H1 (cell line): ENCODE results near the gene MATN1. TPM values are rescaled to one million over a fixed set of nuclear protein-coding genes. Genes with fewer than 3 reads are reported as not detected.

Experiments used
- CTCF ChIA-PET: fragments of 300-600 bp; sonication (Branson Sonifier 250); formaldehyde crosslinking; loops from one replicate; lab custom pipeline; 2021; ENCODE audit not compliant: partially characterized antibody; lab: Charles Lee
- POLR2A ChIA-PET: fragments of 300-600 bp; sonication (Branson Sonifier 250); formaldehyde crosslinking; loops from one replicate; lab custom pipeline; 2021; ENCODE audit warnings: inconsistent platforms; ENCODE audit not compliant: partially characterized antibody; lab: Charles Lee
- DNase-seq, 2 experiments: peaks; one replicate each; pipeline versions ENCODE4 v3.0.0 to v3.0.0-alpha.2; 2010 to 2022; ENCODE audit warnings: low spot score in 2 of 2, low read depth in 1 of 2, mixed read lengths in 1 of 2
- FAIRE-seq: peaks from 2 replicates; lab custom pipeline; 2011; peaks lifted over from hg19 to GRCh38; lab: Jason Lieb, UNC
- H2AFZ ChIP-seq: 2 replicates; pipeline ENCODE4 v1.8.1; 2012; ENCODE audit warnings: low read length, inconsistent platforms
- H2AK5ac ChIP-seq: 2 replicates; pipeline ENCODE4 v1.6.1; 2013; ENCODE audit warnings: low read depth, low read length
- H2BK120ac ChIP-seq: replicated peaks from 2 replicates; pipeline ENCODE3; 2013; ENCODE audit warnings: low read depth, low read length, inconsistent platforms
- H2BK12ac ChIP-seq: 2 replicates; pipeline ENCODE4 v1.6.1; 2013; ENCODE audit warnings: low read depth, low read length
- H2BK15ac ChIP-seq: 2 replicates; pipeline ENCODE4 v1.6.1; 2013; ENCODE audit warnings: low read length
- H2BK20ac ChIP-seq: 2 replicates; pipeline ENCODE4 v1.6.1; 2013; ENCODE audit warnings: low read length
- H2BK5ac ChIP-seq: 2 replicates; pipeline ENCODE4 v1.6.1; 2013; ENCODE audit warnings: low read depth, low read length
- H3K14ac ChIP-seq: 2 replicates; pipeline ENCODE4 v1.6.1; 2013; ENCODE audit warnings: inconsistent platforms; ENCODE audit not compliant: insufficient read length
- H3K18ac ChIP-seq: 2 replicates; pipeline ENCODE4 v1.6.1; 2013; ENCODE audit warnings: low read length; ENCODE audit errors: extremely low read depth
- H3K23ac ChIP-seq: 2 replicates; pipeline ENCODE4 v1.6.1; 2013; ENCODE audit warnings: inconsistent platforms; ENCODE audit not compliant: insufficient read length
- H3K23me2 ChIP-seq: 2 replicates; pipeline ENCODE4 v1.6.1; 2013; ENCODE audit warnings: low read depth, low read length
- H3K27ac ChIP-seq: 2 replicates; pipeline ENCODE4 v1.6.1; 2011; ENCODE audit warnings: low read depth, low read length, inconsistent platforms
- H3K27me3 ChIP-seq, 4 experiments: replicated peaks in 1 of 4; 1 replicate in 1 of 4; 2 replicates in 3 of 4; pipeline versions ENCODE4 v1.6.1 to v1.8.1; 2011 to 2013; ENCODE audit warnings: low read length in 3 of 4, mild to moderate bottlenecking in 3 of 4, inconsistent platforms in 2 of 4, mixed read lengths in 2 of 4, moderate library complexity in 1 of 4; ENCODE audit not compliant: control insufficient read depth in 3 of 4, insufficient read depth in 3 of 4; ENCODE audit errors: extremely low read depth in 1 of 4
- H3K36me3 ChIP-seq, 4 experiments: 2 replicates each; pipeline versions ENCODE4 v1.6.1 to v1.8.1; 2011 to 2013; ENCODE audit warnings: mild to moderate bottlenecking in 4 of 4, low read length in 3 of 4, moderate library complexity in 2 of 4, control low read depth in 1 of 4, inconsistent platforms in 1 of 4; ENCODE audit not compliant: insufficient read depth in 4 of 4, control insufficient read depth in 2 of 4
- H3K4ac ChIP-seq: replicated peaks from 2 replicates; pipeline ENCODE3; 2013; ENCODE audit warnings: low read length, low read depth, mixed read lengths, inconsistent platforms; ENCODE audit not compliant: insufficient read length
- H3K4me1 ChIP-seq, 4 experiments: replicated peaks in 1 of 4; 1 replicate in 1 of 4; 2 replicates in 3 of 4; pipeline versions ENCODE4 v1.6.1 to v1.8.1; 2011 to 2013; ENCODE audit warnings: low read length in 3 of 4, inconsistent platforms in 2 of 4, mixed read lengths in 1 of 4; ENCODE audit not compliant: insufficient read depth in 4 of 4, control insufficient read depth in 3 of 4
- H3K4me2 ChIP-seq, 2 experiments: 2 replicates each; pipeline versions ENCODE4 v1.6.1 to v1.8.1; 2011 to 2013; ENCODE audit warnings: low read depth in 2 of 2, low read length in 2 of 2, control low read depth in 1 of 2, inconsistent platforms in 1 of 2, mild to moderate bottlenecking in 1 of 2; ENCODE audit not compliant: insufficient read depth in 1 of 2
- H3K4me3 ChIP-seq, 4 experiments: fragments of 200-600, 300-600 bp in 1 of 4; sonication (generic), shearing (Covaris generic), sonication (Bioruptor Twin) in 1 of 4; 2 replicates each; pipeline versions ENCODE4 v1.5.1 to v1.8.1; 2011 to 2016; ENCODE audit warnings: low read length in 4 of 4, low read depth in 3 of 4, control low read depth in 2 of 4, inconsistent platforms in 2 of 4, mild to moderate bottlenecking in 2 of 4, mixed read lengths in 1 of 4, moderate library complexity in 1 of 4; ENCODE audit not compliant: insufficient read depth in 2 of 4; ENCODE audit errors: extremely low read depth in 1 of 4
- H3K56ac ChIP-seq: replicated peaks from 2 replicates; pipeline ENCODE3; 2013; ENCODE audit warnings: low read depth, mild to moderate bottlenecking, mixed read lengths, low read length, inconsistent platforms; ENCODE audit not compliant: insufficient read length
- H3K79me1 ChIP-seq: 2 replicates; pipeline ENCODE4 v1.6.1; 2013; ENCODE audit warnings: low read depth, low read length, control low read depth
- H3K79me2 ChIP-seq, 2 experiments: 2 replicates each; pipeline versions ENCODE4 v1.6.1 to v1.8.1; 2012 to 2013; ENCODE audit warnings: low read length in 2 of 2, mild to moderate bottlenecking in 2 of 2, inconsistent platforms in 1 of 2; ENCODE audit not compliant: insufficient read depth in 2 of 2, control insufficient read depth in 1 of 2
- H3K9ac ChIP-seq, 4 experiments: replicated peaks in 1 of 4; 1 replicate in 1 of 4; 2 replicates in 3 of 4; pipeline versions ENCODE4 v1.6.1 to v1.8.1; 2011 to 2013; ENCODE audit warnings: low read depth in 3 of 4, low read length in 3 of 4, control low read depth in 2 of 4, mild to moderate bottlenecking in 2 of 4, moderate library complexity in 2 of 4, inconsistent platforms in 1 of 4; ENCODE audit errors: extremely low read depth in 1 of 4
- H3K9me3 ChIP-seq, 2 experiments: 2 replicates each; pipeline versions ENCODE4 v1.6.1 to v1.8.1; 2012 to 2013; ENCODE audit warnings: mild to moderate bottlenecking in 2 of 2, moderate library complexity in 2 of 2, control low read depth in 1 of 2, inconsistent platforms in 1 of 2, low read depth in 1 of 2, low read length in 1 of 2, mixed read lengths in 1 of 2; ENCODE audit not compliant: insufficient read depth in 2 of 2
- H4K20me1 ChIP-seq, 2 experiments: replicated peaks in 1 of 2; 2 replicates each; pipeline versions ENCODE3 to v1.8.1; 2011 to 2013; ENCODE audit warnings: inconsistent platforms in 2 of 2, low read length in 2 of 2, mild to moderate bottlenecking in 1 of 2; ENCODE audit not compliant: insufficient read depth in 2 of 2, control insufficient read depth in 1 of 2
- H4K5ac ChIP-seq: 2 replicates; pipeline ENCODE4 v1.6.1; 2013; ENCODE audit warnings: low read length, low read depth, mixed read lengths, inconsistent platforms; ENCODE audit not compliant: insufficient read length
- H4K8ac ChIP-seq: 2 replicates; pipeline ENCODE4 v1.8.0; 2013; ENCODE audit warnings: mild to moderate bottlenecking, moderate library complexity, low read length, inconsistent platforms; ENCODE audit not compliant: insufficient read depth; ENCODE audit errors: extremely low read depth
- H4K91ac ChIP-seq: replicated peaks from 2 replicates; pipeline ENCODE3; 2013; ENCODE audit warnings: low read length, mixed read lengths, inconsistent platforms; ENCODE audit not compliant: insufficient read length
- CREB1 ChIP-seq: IDR thresholded peaks from 2 replicates; pipeline ENCODE4 v1.6.1; 2012; ENCODE audit warnings: inconsistent platforms
- HDAC6 ChIP-seq: IDR thresholded peaks from one replicate; pipeline ENCODE4 v1.7.1; 2012; ENCODE audit warnings: low read depth, mild to moderate bottlenecking, inconsistent platforms, low read length, moderate library complexity
- SP1 ChIP-seq: IDR thresholded peaks from 2 replicates; pipeline ENCODE4 v1.6.1; 2011; ENCODE audit warnings: low read depth, low read length
- SP4 ChIP-seq: IDR thresholded peaks from 2 replicates; pipeline ENCODE4 v1.6.1; 2012; ENCODE audit warnings: low read length, inconsistent platforms
- WGBS, 2 experiments: shearing (Covaris generic) in 1 of 2; methylation state at CpG; one replicate each; pipeline versions ENCODE4 v1.1.6 to v1.1.7; 2013 to 2015; ENCODE audit warnings: low lambda C conversion rate in 2 of 2, mixed read lengths in 2 of 2, inconsistent platforms in 1 of 2, low coverage in 1 of 2, missing lambda C conversion rate in 1 of 2; ENCODE audit not compliant: insufficient replicate concordance in 2 of 2, insufficient coverage in 1 of 2, insufficient read length in 1 of 2; ENCODE audit errors: extremely low coverage in 1 of 2, missing lambda C conversion rate in 1 of 2; 5-methylcytosine and 5-hydroxymethylcytosine counted together
- polyA plus RNA-seq, 7 experiments: library from polyadenylated mRNA; depleted of rRNA in 3 of 7; stranded (reverse) in 5 of 7; unstranded in 2 of 7; fragments of >200 nt in 5 of 7; fragments of 200-250 nt in 2 of 7; gene quantifications; 1 replicate in 5 of 7; 2 replicates in 1 of 7; 4 replicates in 1 of 7; pipeline versions ENCODE4 v1.2.1 to v1.2.3, GENCODE V29; 2011 to 2013; ENCODE audit warnings: missing spikeins in 2 of 7, mixed read lengths in 2 of 7
- total RNA-seq: library from RNA; stranded (reverse); fragmentation: NEBNext Ultra II Directional; extraction: Animal tissue kit (Norgen Biotek cat#: 25700); gene quantifications from 2 replicates; pipeline ENCODE4 v1.2.1, GENCODE V29; 2021

The MATN1 gene
- total and polyA plus RNA-seq, 2 of the 8 experiments (the other 6 are each of a cell fraction or from before 2014, with no cell fraction given) = 0.12 to 0.28 TPM

GRCh38 chr1:30718091-30718635 lies 5.2 kb downstream of the MATN1 start:
- H3K4me3 ChIP-seq = peak overlapping the region; percentile 25 to 67 (median 44); a peak in 6 of 8 replicates

More at GRCh38 chr1:30718091-30718635, 5.2 kb downstream of the MATN1 start:
- no peak overlapping the region for H2BK120ac ChIP-seq
- TF ChIP-seq CREB1 (0 out of 2 replicates have a peak, but pooled peaks have one; percentile 38), HDAC6 (no peak), SP4 (peak; percentile 71), SP1 (peak; percentile 62; the same call in 1 of the 2 replicates)
- H3K4me2 ChIP-seq = peak overlapping the region; percentile 4 to 45; a peak in 2 of 4 replicates
- no peak overlapping the region for H4K5ac ChIP-seq
- H3K9me3 ChIP-seq = peaks cover 10 to 11% of the 10 kb centered on the region in 2 experiments
- no peaks in the 10 kb centered on the region for H4K20me1 ChIP-seq
- H3K79me2 ChIP-seq = no peaks in the 10 kb centered on the region
- H2BK5ac ChIP-seq = no peak overlapping the region
- no peak overlapping the region for H2BK15ac ChIP-seq
- CTCF ChIA-PET = interaction anchor here (0.8 to 55.1 kb wide), 16 partner anchors 13 to 1268 kb away, joined by 3 to 1640 read pairs (median 16); partner anchors contain the start of genes LAPTM5 and SDC3
- no peak overlapping the region for H3K9ac ChIP-seq
- no peak overlapping the region for H2BK12ac ChIP-seq
- no peak overlapping the region for H2AK5ac ChIP-seq
- H3K36me3 ChIP-seq = no peaks in the 10 kb centered on the region
- peak; percentile 96 to 98 for DNase-seq
- no peak for FAIRE-seq
- H3K4me1 ChIP-seq = peaks cover 0 to 4% (median 1%) of the 10 kb centered on the region in 4 experiments; a peak in 5 of 7 replicates
- no peak overlapping the region for H3K56ac ChIP-seq
- no peak overlapping the region for H3K4ac ChIP-seq
- H3K27me3 ChIP-seq = no peaks in the 10 kb centered on the region; a peak in 1 of 7 replicates
- no peak overlapping the region for H4K8ac ChIP-seq
- H4K91ac ChIP-seq = no peak overlapping the region
- H3K14ac ChIP-seq = no peak overlapping the region
- no peak overlapping the region for H2BK20ac ChIP-seq
- no peak overlapping the region for H3K23ac ChIP-seq
- no peak overlapping the region for H3K18ac ChIP-seq
- H3K79me1 ChIP-seq = no peaks in the 10 kb centered on the region
- POLR2A ChIA-PET = interaction anchor here (1.0 to 2.1 kb wide), 3 partner anchors 9 to 62 kb away, joined by 3 to 6 read pairs (median 5); no protein-coding TSS in a partner anchor
- WGBS, 2 experiments = 1% methylated on average over 17 of the region's 50 CpGs; no CpG with 5 or more reads in 1 of the 2 experiments
- H2AFZ ChIP-seq = no peak overlapping the region
- no peak overlapping the region for H3K27ac ChIP-seq
- peaks cover 7% of the 10 kb centered on the region; the same call in 1 of the 2 replicates for H3K23me2 ChIP-seq
